Uterus (tissue), 2 donors: ENCODE measurements around the gene ATP2A2.

Experiments used
- CTCF ChIP-seq, 4 experiments: fragments of 200-600 bp in 2 of 4; fragments of 450-650 bp in 2 of 4; sonication (generic) in 2 of 4; IDR thresholded peaks; one replicate each; pipeline ENCODE4 v1.5.1; 2016 to 2019; ENCODE audit warnings: antibody characterized with exemption in 4 of 4, mild to moderate bottlenecking in 2 of 4, moderate library complexity in 1 of 4
- POLR2A ChIP-seq, 2 donors: fragments of 450-650 bp; IDR thresholded peaks; one replicate each; pipeline ENCODE4 v1.6.1; 2016; ENCODE audit warnings: antibody characterized with exemption in 2 of 2, mild to moderate bottlenecking in 1 of 2, moderate library complexity in 1 of 2

- TF ChIP-seq CTCF (IDR thresholded peaks at IDR 0.05) (no peak), POLR2A (IDR thresholded peaks at IDR 0.05) (no peak)
Measured at GRCh38 chr12:110330124-110330523, 49.1 kb downstream of the ATP2A2 start.
